Adrenal gland (tissue), 5 donors: ENCODE data around the gene TBC1D1.

ENCODE experiments used
- POLR2A ChIP-seq, 2 donors: fragments of 450-650 bp; IDR thresholded peaks; one replicate each; pipeline ENCODE4 v1.6.1; 2017; ENCODE audit warnings: antibody characterized with exemption in 2 of 2, mild to moderate bottlenecking in 2 of 2, moderate library complexity in 1 of 2
- TF ChIP-seq, protein P1 (sequence below), 6 experiments: fragments of 450-650 bp in 4 of 6; fragments of 200-600 bp in 2 of 6; sonication (generic) in 1 of 6; IDR thresholded peaks; 1 replicate in 5 of 6; 2 replicates in 1 of 6; pipeline versions ENCODE4 v1.5.1 to v1.8.0; 2016 to 2021; ENCODE audit warnings: antibody characterized with exemption in 6 of 6, mild to moderate bottlenecking in 2 of 6, moderate library complexity in 1 of 6
- donor health status: DM: no; HTN: no; CAD: no.

DNA sequence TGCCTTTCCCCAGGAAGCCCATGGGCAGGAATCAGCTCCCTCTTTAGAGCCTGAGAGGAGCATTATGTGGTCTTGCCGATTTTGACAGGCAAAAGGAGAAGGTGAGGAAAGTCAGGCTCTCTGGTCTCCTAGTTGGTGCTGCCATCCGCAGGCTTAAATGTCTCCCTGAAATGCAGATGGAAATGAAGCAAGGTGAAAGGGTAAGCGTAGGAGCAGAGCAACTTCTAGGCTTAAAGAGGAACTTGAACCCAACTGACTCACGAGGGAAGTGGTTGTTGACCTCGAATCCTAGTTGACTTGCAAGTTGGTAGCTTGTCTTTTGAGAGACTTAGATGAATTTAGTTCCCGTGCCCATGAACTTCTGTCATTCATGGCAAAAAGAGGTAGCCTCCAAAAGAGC, 275.2 kb downstream of the TBC1D1 start:
- no peak for TF ChIP-seq POLR2A (IDR thresholded peaks at IDR 0.05)
- TF ChIP-seq, protein P1, sequence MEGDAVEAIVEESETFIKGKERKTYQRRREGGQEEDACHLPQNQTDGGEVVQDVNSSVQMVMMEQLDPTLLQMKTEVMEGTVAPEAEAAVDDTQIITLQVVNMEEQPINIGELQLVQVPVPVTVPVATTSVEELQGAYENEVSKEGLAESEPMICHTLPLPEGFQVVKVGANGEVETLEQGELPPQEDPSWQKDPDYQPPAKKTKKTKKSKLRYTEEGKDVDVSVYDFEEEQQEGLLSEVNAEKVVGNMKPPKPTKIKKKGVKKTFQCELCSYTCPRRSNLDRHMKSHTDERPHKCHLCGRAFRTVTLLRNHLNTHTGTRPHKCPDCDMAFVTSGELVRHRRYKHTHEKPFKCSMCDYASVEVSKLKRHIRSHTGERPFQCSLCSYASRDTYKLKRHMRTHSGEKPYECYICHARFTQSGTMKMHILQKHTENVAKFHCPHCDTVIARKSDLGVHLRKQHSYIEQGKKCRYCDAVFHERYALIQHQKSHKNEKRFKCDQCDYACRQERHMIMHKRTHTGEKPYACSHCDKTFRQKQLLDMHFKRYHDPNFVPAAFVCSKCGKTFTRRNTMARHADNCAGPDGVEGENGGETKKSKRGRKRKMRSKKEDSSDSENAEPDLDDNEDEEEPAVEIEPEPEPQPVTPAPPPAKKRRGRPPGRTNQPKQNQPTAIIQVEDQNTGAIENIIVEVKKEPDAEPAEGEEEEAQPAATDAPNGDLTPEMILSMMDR (IDR thresholded peaks at IDR 0.05): no peak
